B cell (primary cell): ENCODE measurements around the gene KCTD5. TPM values are rescaled to one million over a fixed set of nuclear protein-coding genes. Genes with fewer than 3 reads are reported as not detected.

Source experiments
- ATAC-seq: fragments of 200-7000 bp; cut with Tn5 transposase; one replicate; pipeline ENCODE4 v1.10.0; 2021; ENCODE audit warnings: low read depth, mild to moderate bottlenecking, moderate number of reproducible peaks, moderate library complexity
- CTCF ChIA-PET: fragments of 350-600 bp; sonication (Branson Sonifier 250); formaldehyde crosslinking; loops from one replicate; lab custom pipeline; 2021; ENCODE audit warnings: antibody characterized with exemption, inconsistent platforms; lab: Charles Lee
- POLR2A ChIA-PET: fragments of 350-600 bp; sonication (Branson Sonifier 250); formaldehyde crosslinking; loops from one replicate; lab custom pipeline; 2021; ENCODE audit warnings: antibody characterized with exemption; lab: Charles Lee
- DNase-seq: peaks from one replicate; pipeline ENCODE4 v3.0.0; 2013
- H2AFZ ChIP-seq: 2 replicates; pipeline ENCODE4 v1.6.1; 2012; ENCODE audit warnings: mild to moderate bottlenecking, low read depth, low read length; ENCODE audit not compliant: insufficient read depth, poor library complexity, severe bottlenecking
- H3K27ac ChIP-seq, 2 donors: 1 replicate in 1 of 2; 2 replicates in 1 of 2; pipeline ENCODE4 v1.5.1; 2012 to 2013; ENCODE audit warnings: low read length in 2 of 2, mild to moderate bottlenecking in 2 of 2, moderate library complexity in 1 of 2
- H3K27me3 ChIP-seq, 4 experiments: fragments of 200-600 bp in 1 of 4; sonication (generic) in 1 of 4; replicated peaks in 1 of 4; 1 replicate in 2 of 4; 2 replicates in 2 of 4; pipeline versions ENCODE4 v1.6.1 to v1.7.0; 2013 to 2016; ENCODE audit warnings: low read length in 3 of 4, mild to moderate bottlenecking in 2 of 4, mixed read lengths in 1 of 4, moderate library complexity in 1 of 4; ENCODE audit not compliant: insufficient read depth in 4 of 4, control insufficient read depth in 3 of 4; ENCODE audit errors: control extremely low read depth in 1 of 4
- H3K36me3 ChIP-seq, 2 experiments: replicated peaks in 1 of 2; 1 replicate in 1 of 2; 2 replicates in 1 of 2; pipeline versions ENCODE4 v1.6.1 to v1.7.1; 2013; ENCODE audit warnings: low read length in 1 of 2; ENCODE audit not compliant: insufficient read depth in 2 of 2, control insufficient read depth in 1 of 2; ENCODE audit errors: control extremely low read depth in 1 of 2, extremely low read depth in 1 of 2
- H3K4me1 ChIP-seq, 2 donors: fragments of 200-600 bp in 1 of 2; sonication (generic) in 1 of 2; 1 replicate in 1 of 2; 2 replicates in 1 of 2; pipeline versions ENCODE4 v1.5.1 to v1.6.1; 2013 to 2017; ENCODE audit warnings: low read length in 2 of 2; ENCODE audit not compliant: control insufficient read depth in 2 of 2, insufficient read depth in 2 of 2
- H3K4me2 ChIP-seq: replicated peaks from 2 replicates; pipeline ENCODE3; 2012; ENCODE audit warnings: mild to moderate bottlenecking, low read depth, low read length; ENCODE audit not compliant: poor library complexity, severe bottlenecking
- H3K4me3 ChIP-seq, 5 experiments: fragments of 200-600 bp in 1 of 5; sonication (generic) in 1 of 5; 1 replicate in 3 of 5; 2 replicates in 2 of 5; pipeline versions ENCODE4 v1.5.1 to v1.7.0; 2011 to 2016; ENCODE audit warnings: low read length in 4 of 5, mild to moderate bottlenecking in 4 of 5, low read depth in 2 of 5, control low read depth in 1 of 5, moderate library complexity in 1 of 5; ENCODE audit not compliant: insufficient read depth in 1 of 5; ENCODE audit errors: control extremely low read depth in 1 of 5, extremely low read depth in 1 of 5
- H3K79me2 ChIP-seq: fragments of 200-600 bp; sonication (generic); one replicate; pipeline ENCODE4 v1.6.0; 2016; ENCODE audit warnings: low read length; ENCODE audit not compliant: control insufficient read depth, insufficient read depth
- H3K9ac ChIP-seq: fragments of 200-600 bp; sonication (generic); 2 replicates; pipeline ENCODE4 v1.6.1; 2017; ENCODE audit warnings: mild to moderate bottlenecking, low read length, moderate library complexity
- H3K9me3 ChIP-seq, 3 donors: one replicate each; pipeline versions ENCODE4 v1.6.1 to v1.7.1; 2013; ENCODE audit warnings: low read length in 2 of 3; ENCODE audit not compliant: control insufficient read depth in 2 of 3, insufficient read depth in 1 of 3; ENCODE audit errors: control extremely low read depth in 1 of 3
- H4K20me1 ChIP-seq: 2 replicates; pipeline ENCODE4 v1.6.0; 2012; ENCODE audit warnings: mild to moderate bottlenecking, low read length; ENCODE audit not compliant: insufficient read depth, control insufficient read depth, poor library complexity, severe bottlenecking
- H3K27ac Mint-ChIP-seq: one replicate; pipeline ENCODE4 v1.8.0; 2021; ENCODE audit warnings: mixed read lengths
- H3K27me3 Mint-ChIP-seq: one replicate; pipeline ENCODE4 v1.8.0; 2021; ENCODE audit warnings: mixed read lengths
- H3K4me1 Mint-ChIP-seq: one replicate; pipeline ENCODE4 v1.8.0; 2021; ENCODE audit warnings: mixed read lengths
- H3K4me3 Mint-ChIP-seq: one replicate; pipeline ENCODE4 v1.8.0; 2021; ENCODE audit warnings: mixed read lengths
- H3K9me3 Mint-ChIP-seq: one replicate; pipeline ENCODE4 v1.8.0; 2022; ENCODE audit warnings: mixed read lengths; ENCODE audit not compliant: insufficient read depth
- CTCF ChIP-seq: fragments of 200-600 bp; IDR thresholded peaks from one replicate; pipeline ENCODE4 v1.8.0; 2022; ENCODE audit warnings: antibody characterized with exemption, mild to moderate bottlenecking
- EZH2 ChIP-seq: IDR thresholded peaks from 2 replicates; pipeline ENCODE4 v1.6.1; 2012; ENCODE audit warnings: borderline replicate concordance, low read depth, mild to moderate bottlenecking, moderate library complexity, low read length; ENCODE audit not compliant: insufficient read depth, poor library complexity, severe bottlenecking
- WGBS: methylation state at CpG from one replicate; pipeline ENCODE4 v1.1.5; 2013; ENCODE audit warnings: missing lambda C conversion rate; ENCODE audit not compliant: insufficient coverage; 5-methylcytosine and 5-hydroxymethylcytosine counted together
- intact Hi-C: fragments of 100-400 bp; cut with micrococcal nuclease; formaldehyde crosslinking; loops from one replicate; pipeline ENCODE4 v1.10.0; 2022
- polyA plus RNA-seq: library from polyadenylated mRNA; depleted of rRNA; stranded (reverse); fragments of >200 nt; gene quantifications from 2 replicates; pipeline ENCODE4 v1.2.3, GENCODE V29; 2012
- total RNA-seq, 2 donors: library from RNA; stranded (reverse); fragments of 120-200 nt in 1 of 2; gene quantifications; 1 replicate in 1 of 2; 2 replicates in 1 of 2; pipeline versions ENCODE4 v1.2.3 to v1.2.4, GENCODE V29; 2013 to 2022

Gene KCTD5
- total and polyA plus RNA-seq, 2 donors (not counting 1 experiment from before 2014, with no cell fraction given), result 17.2 to 37.3 TPM

- H3K4me3 Mint-ChIP-seq, result no peak overlapping the region
- H3K27ac Mint-ChIP-seq, result no peak overlapping the region
- Histone ChIP-seq H3K9me3 (no peaks in the 10 kb centered on the region), H3K36me3 (peaks cover 0 to 48% of the 10 kb centered on the region in 2 experiments), H3K9ac (no peak overlapping the region), H3K27me3 (no peaks in the 10 kb centered on the region), H3K4me2 (no peak overlapping the region), H3K4me3 (no peak overlapping the region), H2AFZ (no peak overlapping the region), H4K20me1 (peaks cover 62% of the 10 kb centered on the region), H3K79me2 (peaks cover 10% of the 10 kb centered on the region), H3K27ac (no peak overlapping the region), H3K4me1 (no peaks in the 10 kb centered on the region)
- no peaks in the 10 kb centered on the region for H3K9me3 Mint-ChIP-seq
- TF ChIP-seq CTCF, result no peak
- no peak for TF ChIP-seq EZH2
- ChIA-PET POLR2A (no interaction called here), CTCF (no interaction called here)
- DNase-seq (no peak), ATAC-seq (no peak)
- WGBS, result 97% methylated on average over 51 of the region's 51 CpGs
- no peaks in the 10 kb centered on the region for H3K27me3 Mint-ChIP-seq
- intact Hi-C loops, result no loop called here
- peaks cover 2% of the 10 kb centered on the region for H3K4me1 Mint-ChIP-seq
Observed at GRCh38 chr16:2707368-2708289, 25.3 kb downstream of the KCTD5 start.

- Histone ChIP-seq H3K36me3 (peaks cover 0 to 42% of the 10 kb centered on the region in 2 experiments), H3K9me3 (no peaks in the 10 kb centered on the region), H2AFZ (no peak overlapping the region), H3K4me2 (no peak overlapping the region), H3K4me3 (no peak overlapping the region), H3K79me2 (peaks cover 5% of the 10 kb centered on the region), H3K27me3 (no peaks in the 10 kb centered on the region), H3K9ac (no peak overlapping the region), H3K4me1 (no peaks in the 10 kb centered on the region), H4K20me1 (peaks cover 55% of the 10 kb centered on the region), H3K27ac (no peak overlapping the region)
- POLR2A ChIA-PET, result no interaction called here
- H3K9me3 Mint-ChIP-seq, result no peaks in the 10 kb centered on the region
- no peak overlapping the region for H3K27ac Mint-ChIP-seq
- no peak overlapping the region for H3K4me3 Mint-ChIP-seq
- peaks cover 2% of the 10 kb centered on the region for H3K4me1 Mint-ChIP-seq
- no peak for DNase-seq
- no peaks in the 10 kb centered on the region for H3K27me3 Mint-ChIP-seq
- TF ChIP-seq EZH2 (no peak), CTCF (no peak)
- no peak for ATAC-seq
- intact Hi-C loops, result no loop called here
- 98% methylated on average over 12 of the region's 14 CpGs for WGBS
- CTCF ChIA-PET, result interaction anchor here (1.2 kb wide), 1 partner anchor 160 kb away, joined by 3 read pairs; no protein-coding TSS in a partner anchor
Observed at GRCh38 chr16:2708290-2708639, 25.9 kb downstream of the KCTD5 start.
